ENCODE data around the gene NUDC. TPM values are rescaled to one million over a fixed set of nuclear protein-coding genes. Genes with fewer than 3 reads are reported as not detected.
A peak's percentile ranks its signal among the peaks of the same experiment; 100 is the strongest.

The NUDC gene
- total RNA-seq, 1 donor = 26.7 TPM

GRCh38 chr1:26993237-26994019, 71.9 kb downstream of the NUDC start, which contains the start of gene TRNP1:
TRNP1 (plus strand) TSS chr1:26993692; CDS start chr1:26993787, 95 bp downstream.
- peak; percentile 74 for DNase-seq (ENCODE audit: low read depth)
- H3K4me3 ChIP-seq (ENCODE audit: low read depth, low read length) = peak within 1 kb of the TSS; percentile 77
- TF ChIP-seq, protein P1, sequence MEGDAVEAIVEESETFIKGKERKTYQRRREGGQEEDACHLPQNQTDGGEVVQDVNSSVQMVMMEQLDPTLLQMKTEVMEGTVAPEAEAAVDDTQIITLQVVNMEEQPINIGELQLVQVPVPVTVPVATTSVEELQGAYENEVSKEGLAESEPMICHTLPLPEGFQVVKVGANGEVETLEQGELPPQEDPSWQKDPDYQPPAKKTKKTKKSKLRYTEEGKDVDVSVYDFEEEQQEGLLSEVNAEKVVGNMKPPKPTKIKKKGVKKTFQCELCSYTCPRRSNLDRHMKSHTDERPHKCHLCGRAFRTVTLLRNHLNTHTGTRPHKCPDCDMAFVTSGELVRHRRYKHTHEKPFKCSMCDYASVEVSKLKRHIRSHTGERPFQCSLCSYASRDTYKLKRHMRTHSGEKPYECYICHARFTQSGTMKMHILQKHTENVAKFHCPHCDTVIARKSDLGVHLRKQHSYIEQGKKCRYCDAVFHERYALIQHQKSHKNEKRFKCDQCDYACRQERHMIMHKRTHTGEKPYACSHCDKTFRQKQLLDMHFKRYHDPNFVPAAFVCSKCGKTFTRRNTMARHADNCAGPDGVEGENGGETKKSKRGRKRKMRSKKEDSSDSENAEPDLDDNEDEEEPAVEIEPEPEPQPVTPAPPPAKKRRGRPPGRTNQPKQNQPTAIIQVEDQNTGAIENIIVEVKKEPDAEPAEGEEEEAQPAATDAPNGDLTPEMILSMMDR (IDR thresholded peaks at IDR 0.05; ENCODE audit: insufficient read depth, low read length) = no peak

GRCh38 chr1:26994020-26994786, 72.7 kb downstream of the NUDC start:
- no peak for DNase-seq (ENCODE audit: low read depth)
- H3K4me3 ChIP-seq (ENCODE audit: low read depth, low read length) = peak overlapping the region; percentile 77
- TF ChIP-seq, protein P1 (IDR thresholded peaks at IDR 0.05; ENCODE audit: insufficient read depth, low read length) = no peak

DNA sequence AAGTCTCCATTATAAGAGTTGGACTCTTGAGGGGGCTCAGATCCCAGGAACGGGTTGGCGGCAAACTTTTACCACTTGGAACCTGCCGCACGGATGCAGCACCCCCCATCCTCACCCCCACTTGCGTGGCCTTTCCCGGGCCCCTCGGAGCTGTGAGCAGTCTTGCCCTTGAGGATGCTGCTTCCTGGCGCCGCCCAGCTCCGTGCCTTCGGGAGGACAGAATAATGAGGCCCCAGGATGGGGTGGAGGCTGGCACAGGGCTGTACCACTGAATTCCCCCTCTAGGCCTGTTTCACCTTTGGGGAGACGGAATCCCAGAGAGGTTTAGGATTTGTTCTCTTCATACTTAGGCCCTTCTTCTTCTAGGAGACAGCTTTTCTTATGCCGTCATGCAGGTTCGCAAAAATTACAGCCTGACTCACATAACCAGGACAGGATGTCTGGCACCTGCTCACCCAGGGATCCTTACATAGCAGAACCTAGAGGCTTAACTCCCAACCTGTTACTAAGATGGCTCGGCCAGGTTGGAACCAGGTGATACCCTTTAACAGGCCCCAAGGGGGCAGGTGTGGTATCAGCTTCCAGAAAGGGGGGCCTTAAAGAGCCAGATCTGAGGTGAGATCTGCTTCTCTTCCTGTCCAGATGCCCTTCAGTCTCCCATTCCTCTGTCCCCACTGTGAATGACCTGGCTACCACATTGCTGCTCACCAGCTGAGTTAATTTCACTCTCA, 73.4 kb downstream of the NUDC start:
- peak overlapping the region; percentile 77 for H3K4me3 ChIP-seq (ENCODE audit: low read depth, low read length)
- TF ChIP-seq, protein P1 (IDR thresholded peaks at IDR 0.05; ENCODE audit: insufficient read depth, low read length) = no peak
- no peak for DNase-seq (ENCODE audit: low read depth)

DNA sequence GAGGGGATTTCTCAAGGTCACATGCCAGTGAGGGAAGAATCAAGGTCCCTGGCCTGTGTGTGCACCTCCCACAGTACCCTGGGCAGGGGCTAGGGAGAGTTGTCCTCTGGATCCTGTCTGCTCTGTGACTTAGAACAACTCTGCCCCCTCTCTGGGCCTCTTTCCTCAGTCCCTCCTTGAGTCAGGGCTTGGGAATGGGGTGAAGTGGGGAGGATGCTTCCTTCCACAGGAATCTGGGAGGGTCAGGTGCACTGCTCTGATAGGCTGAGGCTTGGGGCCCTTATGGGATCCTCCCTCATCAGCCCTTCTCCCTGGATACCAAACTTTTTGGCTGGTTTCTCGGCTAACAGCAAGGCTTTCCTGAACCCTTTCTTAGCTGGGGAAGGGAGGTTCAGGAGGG, 74.5 kb downstream of the NUDC start:
- H3K4me3 ChIP-seq (ENCODE audit: low read depth, low read length) = peak overlapping the region; percentile 44
- TF ChIP-seq, protein P1 (IDR thresholded peaks at IDR 0.05; ENCODE audit: insufficient read depth, low read length) = no peak
- peak; percentile 58 for DNase-seq (ENCODE audit: low read depth)

Other genes starting within 250 kb of the NUDC start
- gene ARID1A, start 225.7 kb upstream of the NUDC start, total RNA-seq (ENCODE audit: low replicate concordance) = 17.4 and 26.9 TPM in 2 replicates
- gene PIGV, start 133.8 kb upstream of the NUDC start, total RNA-seq (ENCODE audit: low replicate concordance) = 11.5 and 18.1 TPM in 2 replicates
- gene ZDHHC18, start 95.1 kb upstream of the NUDC start, total RNA-seq (ENCODE audit: low replicate concordance) = 2.5 and 10.4 TPM in 2 replicates
- 1.1 TPM in 1 of 2 replicates, not detected in the other for gene SFN, start 58.6 kb upstream of the NUDC start, total RNA-seq (ENCODE audit: low replicate concordance)
- 7.0 and 8.7 TPM in 2 replicates for gene GPN2, start 31.5 kb upstream of the NUDC start, total RNA-seq (ENCODE audit: low replicate concordance)
- 5.9 and 21.0 TPM in 2 replicates for gene GPATCH3, start 21.3 kb upstream of the NUDC start, total RNA-seq (ENCODE audit: low replicate concordance)
- not detected in 2 replicates for gene NR0B2, start 7.8 kb upstream of the NUDC start, total RNA-seq (ENCODE audit: low replicate concordance)
- gene KDF1, start 38.7 kb downstream of the NUDC start, total RNA-seq (ENCODE audit: low replicate concordance) = not detected in 2 replicates
- 11.6 and 19.1 TPM in 2 replicates for gene TRNP1, start 71.9 kb downstream of the NUDC start, total RNA-seq (ENCODE audit: low replicate concordance)
- 1.9 and 6.8 TPM in 2 replicates for gene TENT5B, start 91.1 kb downstream of the NUDC start, total RNA-seq (ENCODE audit: low replicate concordance)
- gene SLC9A1, start 233.4 kb downstream of the NUDC start, total RNA-seq (ENCODE audit: low replicate concordance) = 1.3 and 7.4 TPM in 2 replicates